AG10803 (cell line): ENCODE results near the gene S100PBP.
"Not testable (repeated sequence)": the region's sequence is repeated elsewhere in the genome, so short reads cannot be mapped to it uniquely, and the experiment has no call there.

Source experiments
- DNase-seq: peaks from one replicate; pipeline ENCODE4 v3.0.0; 2010; ENCODE audit warnings: low read depth
- H3K4me3 ChIP-seq: 2 replicates; pipeline ENCODE4 v1.5.1; 2011; ENCODE audit warnings: mild to moderate bottlenecking, low read length, control low read depth
- TF ChIP-seq, protein P1 (sequence below): conservative IDR thresholded peaks from 2 replicates; pipeline ENCODE4 v1.5.1; 2011; ENCODE audit warnings: mild to moderate bottlenecking, low read length, control low read depth, inconsistent platforms

Gene S100PBP

DNA sequence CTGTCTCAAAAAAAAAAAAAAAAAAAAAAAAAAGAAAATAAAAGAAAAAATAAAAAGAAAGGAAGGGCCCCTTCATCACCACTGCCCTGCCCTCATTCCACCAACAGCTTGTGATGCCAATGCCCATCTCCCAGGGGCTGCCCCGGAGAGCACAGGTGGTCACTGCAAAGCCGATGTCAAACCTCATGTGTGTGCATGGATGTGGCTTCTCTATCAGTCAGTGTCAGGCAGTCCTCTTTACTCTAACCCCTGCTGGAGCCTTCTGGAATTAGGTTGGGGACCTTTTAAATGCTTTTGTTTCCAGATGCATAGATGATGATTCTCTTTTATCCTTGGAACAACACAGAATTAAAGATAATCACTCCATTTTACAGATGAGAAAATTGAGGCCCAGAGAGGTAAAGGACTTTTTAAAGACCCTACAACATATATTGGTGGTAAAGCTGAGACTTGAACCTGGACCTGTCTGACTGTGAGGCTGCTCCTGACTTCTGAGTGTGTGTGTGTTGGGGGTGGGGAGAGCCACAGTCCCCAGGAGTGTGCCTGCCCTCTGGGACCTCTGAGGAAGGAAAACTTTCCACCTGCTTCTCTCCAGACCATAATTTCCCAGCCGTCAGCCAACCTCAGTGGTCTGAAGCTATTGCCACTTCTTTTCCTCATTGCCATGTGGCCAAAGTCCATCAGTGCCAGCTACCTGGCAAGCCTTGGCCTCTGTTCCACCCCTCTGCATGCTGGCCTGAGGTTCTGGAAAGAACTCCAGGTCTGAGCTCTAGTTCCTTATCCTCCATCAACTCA is 86.7 kb downstream of the S100PBP start:
- TF ChIP-seq, protein P1, sequence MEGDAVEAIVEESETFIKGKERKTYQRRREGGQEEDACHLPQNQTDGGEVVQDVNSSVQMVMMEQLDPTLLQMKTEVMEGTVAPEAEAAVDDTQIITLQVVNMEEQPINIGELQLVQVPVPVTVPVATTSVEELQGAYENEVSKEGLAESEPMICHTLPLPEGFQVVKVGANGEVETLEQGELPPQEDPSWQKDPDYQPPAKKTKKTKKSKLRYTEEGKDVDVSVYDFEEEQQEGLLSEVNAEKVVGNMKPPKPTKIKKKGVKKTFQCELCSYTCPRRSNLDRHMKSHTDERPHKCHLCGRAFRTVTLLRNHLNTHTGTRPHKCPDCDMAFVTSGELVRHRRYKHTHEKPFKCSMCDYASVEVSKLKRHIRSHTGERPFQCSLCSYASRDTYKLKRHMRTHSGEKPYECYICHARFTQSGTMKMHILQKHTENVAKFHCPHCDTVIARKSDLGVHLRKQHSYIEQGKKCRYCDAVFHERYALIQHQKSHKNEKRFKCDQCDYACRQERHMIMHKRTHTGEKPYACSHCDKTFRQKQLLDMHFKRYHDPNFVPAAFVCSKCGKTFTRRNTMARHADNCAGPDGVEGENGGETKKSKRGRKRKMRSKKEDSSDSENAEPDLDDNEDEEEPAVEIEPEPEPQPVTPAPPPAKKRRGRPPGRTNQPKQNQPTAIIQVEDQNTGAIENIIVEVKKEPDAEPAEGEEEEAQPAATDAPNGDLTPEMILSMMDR = no peak
- H3K4me3 ChIP-seq = no peak overlapping the region
- no peak for DNase-seq

DNA sequence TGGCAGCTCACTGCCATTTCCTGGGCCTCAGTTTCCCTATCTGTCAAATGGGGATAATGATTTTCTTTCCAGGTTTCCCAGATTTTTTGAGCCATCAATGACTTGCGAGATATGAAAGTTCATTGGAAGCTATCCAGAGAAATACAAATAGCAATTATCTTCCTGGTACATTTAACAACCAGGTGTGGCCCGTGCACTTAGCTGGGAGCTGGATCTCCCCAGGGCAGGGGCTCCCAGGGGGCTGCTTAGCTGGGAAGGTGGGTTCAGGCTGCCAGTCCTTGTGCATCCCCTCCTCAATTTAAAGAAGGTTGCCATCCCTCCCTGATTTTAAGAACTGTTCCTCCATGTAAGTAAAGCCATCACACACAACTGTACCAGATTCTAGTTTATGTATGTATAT is 87.3 kb downstream of the S100PBP start:
- TF ChIP-seq, protein P1 = no peak
- DNase-seq = no peak
- no peak overlapping the region for H3K4me3 ChIP-seq

DNA sequence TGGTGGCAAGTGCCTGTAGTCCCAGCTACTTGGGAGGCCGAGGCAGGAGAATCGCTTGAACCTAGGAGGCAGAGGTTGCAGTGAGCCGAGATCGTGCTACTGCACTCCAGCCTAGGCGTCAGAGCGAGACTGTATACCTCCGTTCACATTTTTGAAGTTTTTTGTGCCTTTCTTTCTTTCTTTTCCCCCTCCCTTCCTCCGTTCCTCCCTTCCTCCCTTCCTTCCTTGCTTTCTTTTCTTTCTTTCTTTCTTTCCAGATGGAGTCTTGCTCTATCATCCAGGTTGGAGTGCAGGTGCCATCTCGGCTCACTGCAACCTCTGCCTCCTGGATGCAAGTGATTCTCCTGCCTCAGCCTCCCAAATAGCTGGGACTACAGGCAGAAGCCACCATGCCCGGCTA is 88.1 kb downstream of the S100PBP start:
- not testable (repeated sequence) for DNase-seq, H3K4me3 ChIP-seq

DNA sequence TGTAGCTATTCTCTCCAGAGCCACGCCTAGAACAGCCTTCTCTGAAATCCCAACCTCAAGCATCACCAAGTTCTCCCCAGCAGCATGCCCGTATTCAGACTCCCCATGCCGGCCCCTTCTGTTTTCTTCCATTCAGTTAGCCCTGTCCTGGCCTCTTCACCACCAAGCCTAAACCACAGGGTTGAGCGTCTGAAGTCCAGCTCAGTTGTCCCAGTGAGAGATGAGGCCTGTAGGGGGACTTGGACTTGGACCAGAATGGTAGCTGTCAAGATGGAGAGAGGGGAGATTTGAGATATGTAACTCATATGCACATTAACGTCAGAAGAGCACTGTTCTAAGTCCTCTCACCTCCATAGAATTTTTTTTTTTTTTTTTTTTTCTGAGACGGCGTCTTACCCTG is 89.2 kb downstream of the S100PBP start:
- H3K4me3 ChIP-seq = no peak overlapping the region

DNA sequence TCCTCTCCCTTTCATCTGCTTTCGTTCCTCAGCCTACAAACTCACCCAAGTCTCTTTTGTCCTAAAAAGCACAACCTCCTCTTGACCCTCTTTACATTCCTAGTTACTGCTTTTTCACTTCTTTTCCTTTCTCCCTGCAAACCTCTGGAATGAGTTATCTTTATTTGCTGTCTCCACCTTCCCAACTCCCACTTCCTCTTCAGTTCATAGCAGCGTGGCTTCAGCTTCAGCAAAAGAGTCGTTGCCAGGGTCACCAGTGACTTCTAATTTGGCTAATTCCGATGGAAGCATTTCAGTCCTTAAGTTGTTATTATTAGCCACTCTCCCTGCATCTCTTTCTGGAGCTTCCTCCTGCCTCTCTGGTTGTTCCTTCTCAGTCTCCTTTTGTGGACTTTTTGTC is 90.0 kb downstream of the S100PBP start:
- TF ChIP-seq, protein P1 = no peak
- H3K4me3 ChIP-seq = no peak overlapping the region
- DNase-seq = peak; percentile 38

More for the DNA sequence above, 89.2 kb downstream of the S100PBP start:
- no peak for DNase-seq
- TF ChIP-seq, protein P1 = no peak
